SK-N-SH (cell line): ENCODE results near the gene TLNRD1. TPM values are rescaled to one million over a fixed set of nuclear protein-coding genes. Genes with fewer than 3 reads are reported as not detected.

Experiments
- CTCF ChIA-PET: fragments of 300-600, 350-600 bp; formaldehyde crosslinking; extraction: SDS; loops from one replicate; lab custom pipeline; 2021; lab: Yijun Ruan, JAX
- POLR2A ChIA-PET: fragments of 350-600 bp; sonication (Branson Sonifier 250); formaldehyde crosslinking; extraction: SDS; loops from one replicate; lab custom pipeline; 2020; ENCODE audit warnings: antibody characterized with exemption, inconsistent platforms; lab: Yijun Ruan, JAX
- DNase-seq: peaks from one replicate; pipeline ENCODE4 v3.0.0; 2012
- H2AFZ ChIP-seq: fragments of 200-600 bp; sonication (generic); 2 replicates; pipeline ENCODE4 v1.8.1; 2016; ENCODE audit warnings: antibody characterized with exemption, mild to moderate bottlenecking, low read depth
- H3F3A ChIP-seq: fragments of 200-600 bp; sonication (generic); replicated peaks from 2 replicates; pipeline ENCODE3; 2016; ENCODE audit warnings: antibody characterized with exemption, mild to moderate bottlenecking; ENCODE audit not compliant: insufficient read depth
- H3K27ac ChIP-seq, 2 experiments: fragments of 200-500 bp in 1 of 2; fragments of 200-600 bp in 1 of 2; sonication (Bioruptor generic) in 1 of 2; sonication (generic), shearing (Covaris generic) in 1 of 2; 2 replicates each; pipeline versions ENCODE4 v1.5.1 to v1.6.1; 2014 to 2016; ENCODE audit warnings: low read depth in 2 of 2, inconsistent platforms in 1 of 2, low read length in 1 of 2, mild to moderate bottlenecking in 1 of 2, mixed read lengths in 1 of 2
- H3K27me3 ChIP-seq: fragments of 200-600 bp; sonication (generic), shearing (Covaris generic); 2 replicates; pipeline ENCODE4 v1.6.1; 2016; ENCODE audit warnings: mixed run types; ENCODE audit not compliant: insufficient read depth
- H3K36me3 ChIP-seq, 2 experiments: fragments of 200-500 bp in 1 of 2; fragments of 200-600 bp in 1 of 2; sonication (Bioruptor generic) in 1 of 2; sonication (generic) in 1 of 2; replicated peaks in 1 of 2; 2 replicates each; pipeline versions ENCODE3 to v1.5.1; 2014 to 2016; ENCODE audit warnings: low read length in 1 of 2, mild to moderate bottlenecking in 1 of 2; ENCODE audit not compliant: insufficient read depth in 2 of 2, control insufficient read depth in 1 of 2
- H3K4me1 ChIP-seq, 2 experiments: fragments of 200-500 bp in 1 of 2; fragments of 200-600 bp in 1 of 2; sonication (Bioruptor generic) in 1 of 2; sonication (generic), shearing (Covaris generic) in 1 of 2; 2 replicates each; pipeline versions ENCODE4 v1.5.1 to v1.6.1; 2014 to 2016; ENCODE audit warnings: low read depth in 1 of 2, low read length in 1 of 2, mixed run types in 1 of 2; ENCODE audit not compliant: insufficient read depth in 2 of 2, control insufficient read depth in 1 of 2
- H3K4me2 ChIP-seq: fragments of 200-600 bp; sonication (generic), shearing (Covaris generic); 2 replicates; pipeline ENCODE4 v1.6.1; 2017; ENCODE audit warnings: mixed run types
- H3K4me3 ChIP-seq, 2 experiments: fragments of 200-500 bp in 1 of 2; fragments of 200-600 bp in 1 of 2; sonication (Bioruptor generic) in 1 of 2; sonication (generic), shearing (Covaris generic) in 1 of 2; 2 replicates each; pipeline versions ENCODE4 v1.5.1 to v1.8.1; 2014 to 2016; ENCODE audit warnings: low read depth in 2 of 2, inconsistent platforms in 1 of 2, low read length in 1 of 2, mild to moderate bottlenecking in 1 of 2, mixed read lengths in 1 of 2, moderate library complexity in 1 of 2
- H3K79me2 ChIP-seq: fragments of 200-600 bp; sonication (generic); 2 replicates; pipeline ENCODE4 v1.8.1; 2017; ENCODE audit warnings: mild to moderate bottlenecking; ENCODE audit not compliant: insufficient read depth
- H3K9ac ChIP-seq: fragments of 200-600 bp; sonication (generic); 2 replicates; pipeline ENCODE4 v1.6.1; 2017; ENCODE audit warnings: mixed run types
- H3K9me2 ChIP-seq: fragments of 200-600 bp; sonication (generic); 2 replicates; pipeline ENCODE4 v1.6.1; 2017; ENCODE audit warnings: mixed run types
- H3K9me3 ChIP-seq: fragments of 200-600 bp; sonication (generic); 2 replicates; pipeline ENCODE4 v1.6.1; 2017; ENCODE audit warnings: mixed run types, mild to moderate bottlenecking, moderate library complexity
- H4K20me1 ChIP-seq: fragments of 200-600 bp; sonication (generic); 2 replicates; pipeline ENCODE4 v1.6.1; 2017; ENCODE audit warnings: mild to moderate bottlenecking, mixed run types; ENCODE audit not compliant: insufficient read depth
- EP300 ChIP-seq, 2 experiments: IDR thresholded peaks; 2 replicates each; pipeline versions ENCODE4 v1.4.0 to v1.6.1; 2012; ENCODE audit warnings: borderline replicate concordance in 1 of 2, low read depth in 1 of 2, low read length in 1 of 2
- FOSL2 ChIP-seq: IDR thresholded peaks from 2 replicates; pipeline ENCODE4 v1.4.0; 2012; ENCODE audit warnings: low read depth, mild to moderate bottlenecking, moderate library complexity, borderline replicate concordance
- FOXJ3 ChIP-seq: sonication (generic); formaldehyde crosslinking; IDR thresholded peaks from 2 replicates; pipeline ENCODE4 v1.5.1; 2020; ENCODE audit warnings: mild to moderate bottlenecking, missing genetic modification reagents
- GABPA ChIP-seq: IDR thresholded peaks from 2 replicates; pipeline ENCODE4 v1.4.0; 2012; ENCODE audit warnings: low read depth, mild to moderate bottlenecking
- JUND ChIP-seq: IDR thresholded peaks from 2 replicates; pipeline ENCODE4 v1.4.0; 2012
- MEF2A ChIP-seq: IDR thresholded peaks from 2 replicates; pipeline ENCODE4 v1.4.0; 2012; ENCODE audit warnings: low read depth, borderline replicate concordance
- POLR2AphosphoS5 ChIP-seq: IDR thresholded peaks from 2 replicates; pipeline ENCODE4 v1.6.1; 2012; ENCODE audit warnings: low read depth, low read length
- RCOR1 ChIP-seq: fragments of 150-350 bp; IDR thresholded peaks from 2 replicates; pipeline ENCODE4 v1.6.1; 2017; ENCODE audit warnings: antibody characterized with exemption, low read length
- RFX5 ChIP-seq: IDR thresholded peaks from 2 replicates; pipeline ENCODE4 v1.6.1; 2012; ENCODE audit warnings: mild to moderate bottlenecking, improper control_type of control experiment, low read length
- TEAD4 ChIP-seq: IDR thresholded peaks from 2 replicates; pipeline ENCODE4 v1.4.0; 2012; ENCODE audit warnings: mild to moderate bottlenecking, borderline replicate concordance; ENCODE audit not compliant: insufficient read depth
- WGBS: methylation state at CpG from one replicate; pipeline ENCODE4 v1.1.6; 2017; ENCODE audit warnings: low lambda C conversion rate; 5-methylcytosine and 5-hydroxymethylcytosine counted together
- polyA plus RNA-seq, 3 experiments: library from polyadenylated mRNA; depleted of rRNA; stranded (reverse); fragments of >200 nt; gene quantifications; 2 replicates each; pipeline ENCODE4 v1.2.3, GENCODE V29; 2012
- TF ChIP-seq, protein P1 (sequence below): IDR thresholded peaks from 2 replicates; pipeline ENCODE4; 2012
- TF ChIP-seq, protein P2 (sequence below): fragments of 150-350 bp; IDR thresholded peaks from 2 replicates; pipeline ENCODE4 v1.6.1; 2016; ENCODE audit warnings: mild to moderate bottlenecking, low read depth, low read length

The TLNRD1 gene
- polyA plus RNA-seq, 1 of the 3 experiments (the other 2 are of a cell fraction): 5.0 TPM

DNA sequence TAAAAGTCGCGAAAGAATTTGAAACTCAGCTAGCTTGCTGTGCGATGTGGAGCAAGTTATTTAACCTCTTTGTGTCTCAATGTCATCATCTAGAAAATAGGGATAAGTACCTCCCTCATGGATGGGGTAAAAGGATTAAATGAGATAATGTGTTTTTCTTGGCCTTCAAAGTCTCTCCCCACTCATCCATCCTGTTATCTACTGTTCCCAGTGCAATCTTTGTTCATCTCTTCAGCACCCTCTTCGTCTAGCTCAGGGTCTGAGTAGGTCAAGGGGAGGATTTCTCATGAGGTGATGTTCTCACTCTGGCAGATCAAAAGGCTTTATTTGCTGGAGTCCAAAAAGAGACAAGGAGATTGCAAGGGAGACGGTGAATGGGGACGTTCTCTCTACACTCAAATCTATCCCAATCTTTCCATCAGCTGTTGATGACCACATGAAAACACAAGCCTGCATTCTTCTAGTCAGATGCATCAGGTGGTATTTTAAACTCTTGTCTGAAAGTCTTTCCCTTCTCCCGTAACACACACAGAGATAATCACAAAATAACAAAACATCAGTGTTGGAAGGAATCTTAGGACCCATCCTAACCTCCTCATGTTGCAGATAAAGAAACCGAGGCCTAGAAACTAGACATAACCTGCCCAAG, 12.5 kb upstream of the TLNRD1 start:
- TF ChIP-seq RFX5 (no peak), FOSL2 (no peak), GABPA (no peak), EP300 (IDR thresholded peaks at IDR 0.05; ENCODE audit: borderline replicate concordance in 1 of 2, low read depth in 1 of 2, low read length in 1 of 2) (no peak), POLR2AphosphoS5 (no peak), JUND (no peak), MEF2A (no peak), TEAD4 (no peak)
- TF ChIP-seq, protein P1, sequence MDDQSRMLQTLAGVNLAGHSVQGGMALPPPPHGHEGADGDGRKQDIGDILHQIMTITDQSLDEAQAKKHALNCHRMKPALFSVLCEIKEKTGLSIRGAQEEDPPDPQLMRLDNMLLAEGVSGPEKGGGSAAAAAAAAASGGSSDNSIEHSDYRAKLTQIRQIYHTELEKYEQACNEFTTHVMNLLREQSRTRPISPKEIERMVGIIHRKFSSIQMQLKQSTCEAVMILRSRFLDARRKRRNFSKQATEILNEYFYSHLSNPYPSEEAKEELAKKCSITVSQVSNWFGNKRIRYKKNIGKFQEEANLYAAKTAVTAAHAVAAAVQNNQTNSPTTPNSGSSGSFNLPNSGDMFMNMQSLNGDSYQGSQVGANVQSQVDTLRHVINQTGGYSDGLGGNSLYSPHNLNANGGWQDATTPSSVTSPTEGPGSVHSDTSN: no peak
- TF ChIP-seq, protein P2, sequence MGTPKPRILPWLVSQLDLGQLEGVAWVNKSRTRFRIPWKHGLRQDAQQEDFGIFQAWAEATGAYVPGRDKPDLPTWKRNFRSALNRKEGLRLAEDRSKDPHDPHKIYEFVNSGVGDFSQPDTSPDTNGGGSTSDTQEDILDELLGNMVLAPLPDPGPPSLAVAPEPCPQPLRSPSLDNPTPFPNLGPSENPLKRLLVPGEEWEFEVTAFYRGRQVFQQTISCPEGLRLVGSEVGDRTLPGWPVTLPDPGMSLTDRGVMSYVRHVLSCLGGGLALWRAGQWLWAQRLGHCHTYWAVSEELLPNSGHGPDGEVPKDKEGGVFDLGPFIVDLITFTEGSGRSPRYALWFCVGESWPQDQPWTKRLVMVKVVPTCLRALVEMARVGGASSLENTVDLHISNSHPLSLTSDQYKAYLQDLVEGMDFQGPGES: no peak

GRCh38 chr15:80989081-80989517, 11.6 kb upstream of the TLNRD1 start:
- ChIA-PET CTCF (interaction anchor here (0.5 to 9.0 kb wide), 6 partner anchors 9 to 277 kb away, joined by 3 to 52 read pairs (median 4); partner anchors contain the start of gene CEMIP), POLR2A (interaction anchor here (1.0 kb wide), 2 partner anchors 10 to 12 kb away, joined by 3 to 4 read pairs; no protein-coding TSS in a partner anchor)
- Histone ChIP-seq H3K9ac (peak overlapping the region; percentile 78), H3K27me3 (no peaks in the 10 kb centered on the region), H3K27ac (peak overlapping the region; percentile 56 to 77), H3K4me3 (peak overlapping the region; percentile 61 to 96), H3K9me2 (no peaks in the 10 kb centered on the region), H3F3A (no peaks in the 10 kb centered on the region), H3K4me1 (peaks cover 0 to 13% of the 10 kb centered on the region in 2 experiments; a peak in 2 of 4 replicates), H4K20me1 (peaks cover 10% of the 10 kb centered on the region), H3K79me2 (peaks cover 52% of the 10 kb centered on the region), H2AFZ (peak overlapping the region; percentile 88), H3K4me2 (peak overlapping the region; percentile 95), H3K9me3 (no peaks in the 10 kb centered on the region), H3K36me3 (no peaks in the 10 kb centered on the region)
- 0 out of 2 replicates have a peak, but pooled peaks have one; percentile 24 for TF ChIP-seq FOXJ3 (CRISPR knock-in tag)
- no peak for TF ChIP-seq RCOR1
- WGBS: 3% methylated on average over 7 of the region's 7 CpGs
- DNase-seq: no peak

More for the DNA sequence above, 12.5 kb upstream of the TLNRD1 start:
- no peak for DNase-seq
- H3K4me3 ChIP-seq: peak overlapping the region; percentile 61 to 96
- peaks cover 58% of the 10 kb centered on the region for H3K79me2 ChIP-seq
- H3K4me2 ChIP-seq: peak overlapping the region; percentile 95
- H3K36me3 ChIP-seq: no peaks in the 10 kb centered on the region
- no peaks in the 10 kb centered on the region for H3K9me3 ChIP-seq
- H3K27ac ChIP-seq: no peak overlapping the region
- no peaks in the 10 kb centered on the region for H3K27me3 ChIP-seq
- ChIA-PET POLR2A (interaction anchor here (1.0 kb wide), 2 partner anchors 9 to 11 kb away, joined by 3 to 4 read pairs; no protein-coding TSS in a partner anchor), CTCF (interaction anchor here (0.5 to 9.0 kb wide), 6 partner anchors 10 to 278 kb away, joined by 3 to 52 read pairs (median 4); no protein-coding TSS in a partner anchor)
- H4K20me1 ChIP-seq: peaks cover 10% of the 10 kb centered on the region
- H2AFZ ChIP-seq: no peak overlapping the region
- H3F3A ChIP-seq: no peaks in the 10 kb centered on the region
- H3K4me1 ChIP-seq: peaks cover 0 to 13% of the 10 kb centered on the region in 2 experiments; a peak in 2 of 4 replicates
- H3K9ac ChIP-seq: peak overlapping the region; percentile 78
- WGBS: 70% methylated on average over 8 of the region's 8 CpGs
- H3K9me2 ChIP-seq: no peaks in the 10 kb centered on the region
